GM23338 (cell line): ENCODE measurements around the gene DIP2B. TPM values are rescaled to one million over a fixed set of nuclear protein-coding genes. Genes with fewer than 3 reads are reported as not detected.

Experiments
- ATAC-seq: fragments of 200-7000 bp; cut with Tn5 transposase; 3 replicates; pipeline ENCODE4 v1.9.1; 2020
- DNase-seq: peaks from one replicate; pipeline ENCODE4 v3.0.0-alpha.2; 2015; ENCODE audit warnings: low spot score
- H2AFZ ChIP-seq: fragments of 200-600 bp; sonication (generic); 2 replicates; pipeline ENCODE4 v1.8.0; 2016; ENCODE audit warnings: antibody characterized with exemption, mild to moderate bottlenecking, moderate library complexity
- H3F3A ChIP-seq: fragments of 200-600 bp; sonication (generic); replicated peaks from 2 replicates; pipeline ENCODE4 v1.8.0; 2017; ENCODE audit warnings: antibody characterized with exemption, mixed run types, low read depth
- H3K27ac ChIP-seq: fragments of 200-600 bp; sonication (generic); 2 replicates; pipeline ENCODE4 v1.6.1; 2016; ENCODE audit warnings: low read depth
- H3K27me3 ChIP-seq: fragments of 200-600 bp; sonication (generic); 2 replicates; pipeline ENCODE4 v1.8.0; 2016; ENCODE audit warnings: mild to moderate bottlenecking, mixed run types, moderate library complexity; ENCODE audit not compliant: insufficient read depth
- H3K36me3 ChIP-seq: fragments of 200-600 bp; sonication (generic); 2 replicates; pipeline ENCODE4 v1.8.0; 2016; ENCODE audit warnings: mild to moderate bottlenecking; ENCODE audit not compliant: insufficient read depth
- H3K4me1 ChIP-seq: fragments of 200-600 bp; sonication (generic); 2 replicates; pipeline ENCODE4 v1.8.0; 2016; ENCODE audit warnings: mild to moderate bottlenecking, moderate library complexity; ENCODE audit not compliant: insufficient read depth
- H3K4me2 ChIP-seq: fragments of 200-600 bp; sonication (generic); 2 replicates; pipeline ENCODE4 v1.7.1; 2017; ENCODE audit warnings: mixed run types
- H3K4me3 ChIP-seq: fragments of 200-600 bp; sonication (generic); 2 replicates; pipeline ENCODE4 v1.6.1; 2016; ENCODE audit warnings: mixed run types
- H3K79me2 ChIP-seq: fragments of 200-600 bp; sonication (generic); replicated peaks from 2 replicates; pipeline ENCODE4 v1.8.0; 2017; ENCODE audit warnings: mild to moderate bottlenecking; ENCODE audit not compliant: insufficient read depth
- H3K9me2 ChIP-seq: fragments of 200-600 bp; sonication (generic); 2 replicates; pipeline ENCODE4 v1.8.0; 2017; ENCODE audit not compliant: insufficient read depth
- H4K20me1 ChIP-seq: fragments of 200-600 bp; sonication (generic); replicated peaks from 2 replicates; pipeline ENCODE4 v1.8.0; 2017; ENCODE audit warnings: mild to moderate bottlenecking; ENCODE audit not compliant: insufficient read depth
- H3K27ac Mint-ChIP-seq: 2 replicates; pipeline ENCODE4 v1.8.0; 2020; ENCODE audit warnings: inconsistent platforms, mild to moderate bottlenecking, moderate library complexity, mixed read lengths
- H3K27me3 Mint-ChIP-seq: 3 replicates; pipeline ENCODE4 v1.8.0; 2022; ENCODE audit warnings: low read depth, mild to moderate bottlenecking, moderate library complexity, mixed read lengths, inconsistent platforms; ENCODE audit not compliant: insufficient read depth, poor library complexity
- H3K36me3 Mint-ChIP-seq: 3 replicates; pipeline ENCODE4 v1.8.0; 2021; ENCODE audit warnings: low read depth, mild to moderate bottlenecking, inconsistent platforms, moderate library complexity, mixed read lengths
- H3K4me1 Mint-ChIP-seq: 3 replicates; pipeline ENCODE4 v1.8.0; 2020; ENCODE audit warnings: mild to moderate bottlenecking, inconsistent platforms, mixed read lengths
- H3K4me3 Mint-ChIP-seq: 3 replicates; pipeline ENCODE4 v1.8.0; 2021; ENCODE audit warnings: moderate library complexity, mild to moderate bottlenecking, inconsistent platforms, mixed read lengths
- H3K9me3 Mint-ChIP-seq: 3 replicates; pipeline ENCODE4 v1.8.0; 2020; ENCODE audit warnings: moderate library complexity, mild to moderate bottlenecking, inconsistent platforms, mixed read lengths
- CREB1 ChIP-seq: fragments of 250-450 bp; sonication (Bioruptor Pico); IDR thresholded peaks from 2 replicates; pipeline ENCODE4 v1.5.0; 2020; ENCODE audit warnings: low read depth, mild to moderate bottlenecking, moderate library complexity
- EZH2 ChIP-seq: fragments of 200-600 bp; sonication (generic); IDR thresholded peaks from one replicate; pipeline ENCODE4 v1.8.0; 2017; ENCODE audit warnings: antibody characterized with exemption, mild to moderate bottlenecking, low read depth; ENCODE audit not compliant: unreplicated experiment
- EZH2phosphoT487 ChIP-seq: fragments of 200-600 bp; sonication (generic); IDR thresholded peaks from one replicate; pipeline ENCODE4 v1.8.1; 2018; ENCODE audit warnings: antibody characterized with exemption; ENCODE audit not compliant: unreplicated experiment
- JUNB ChIP-seq: IDR thresholded peaks from one replicate; pipeline ENCODE4 v1.6.1; 2016; ENCODE audit warnings: antibody characterized with exemption; ENCODE audit not compliant: unreplicated experiment
- NANOG ChIP-seq: IDR thresholded peaks from 2 replicates; pipeline ENCODE4 v1.6.1; 2016; ENCODE audit warnings: antibody characterized with exemption, borderline replicate concordance
- POLR2AphosphoS5 ChIP-seq: IDR thresholded peaks from 2 replicates; pipeline ENCODE4 v1.6.1; 2016; ENCODE audit warnings: antibody characterized with exemption, low read depth
- STAT1 ChIP-seq: IDR thresholded peaks from one replicate; pipeline ENCODE4 v1.6.1; 2016; ENCODE audit warnings: antibody characterized with exemption; ENCODE audit not compliant: unreplicated experiment
- ZNF114 ChIP-seq: fragments of 250-450 bp; sonication (Bioruptor Pico); IDR thresholded peaks from 2 replicates; pipeline ENCODE4 v1.5.0; 2020; ENCODE audit warnings: mild to moderate bottlenecking, moderate library complexity
- ZNF331 ChIP-seq: fragments of 250-450 bp; sonication (Bioruptor Pico); IDR thresholded peaks from 2 replicates; pipeline ENCODE4 v1.5.0; 2020; ENCODE audit warnings: low read depth, mild to moderate bottlenecking, moderate library complexity
- polyA plus RNA-seq: library from polyadenylated mRNA; unstranded; fragments of >200 nt; fragmentation: Nextera tagmentation; extraction: Ambion mirVana; gene quantifications from 2 replicates; pipeline ENCODE4 v1.2.1, GENCODE V29; 2016
- total RNA-seq: library from RNA; depleted of rRNA; stranded (reverse); fragments of >200 nt; shearing (Covaris generic); gene quantifications from 2 replicates; pipeline ENCODE4 v1.2.3, GENCODE V29; 2014
- TF ChIP-seq, protein P1 (sequence below): IDR thresholded peaks from one replicate; pipeline ENCODE4 v1.6.1; 2018; ENCODE audit warnings: antibody characterized with exemption; ENCODE audit not compliant: unreplicated experiment
- TF ChIP-seq, protein P2 (sequence below): fragments of 250-450 bp; sonication (Bioruptor Pico); IDR thresholded peaks from 2 replicates; pipeline ENCODE4 v1.5.0; 2020; ENCODE audit warnings: mild to moderate bottlenecking, moderate library complexity
- TF ChIP-seq, protein P3 (sequence below), 2 experiments: fragments of 200-600 bp in 1 of 2; sonication (generic) in 1 of 2; conservative IDR thresholded peaks; 2 replicates each; pipeline versions ENCODE4 v1.5.1 to v1.6.1; 2016 to 2017; ENCODE audit warnings: antibody characterized with exemption in 2 of 2, low read depth in 2 of 2, mild to moderate bottlenecking in 2 of 2, moderate library complexity in 1 of 2
- TF ChIP-seq, protein P4 (sequence below): IDR thresholded peaks from 2 replicates; pipeline ENCODE4 v1.6.1; 2016; ENCODE audit warnings: antibody characterized with exemption

DIP2B gene
- total and polyA plus RNA-seq, 2 experiments from 2014 or later: 8.0 to 36.4 TPM

DNA sequence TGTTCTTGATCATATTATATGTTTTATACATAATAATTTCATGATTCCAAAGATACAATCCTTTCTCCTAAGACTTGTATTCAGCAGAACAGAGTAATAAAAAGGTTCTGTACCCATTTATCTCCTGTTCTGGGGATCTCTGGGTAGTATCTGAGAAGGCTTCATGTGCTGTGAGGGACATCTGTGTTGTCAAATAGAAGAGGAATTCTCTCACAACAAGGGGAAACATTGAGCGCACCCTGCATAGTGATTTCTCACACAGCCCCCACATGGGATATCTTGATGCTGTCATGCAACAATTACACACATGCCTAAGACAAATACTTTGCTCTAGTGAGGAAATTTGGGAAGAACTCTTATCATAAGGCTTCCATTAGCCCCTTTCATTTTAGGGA is 157.3 kb downstream of the DIP2B start:
- DNase-seq (no peak), ATAC-seq (no peak)
- Histone ChIP-seq H3K4me3 (no peak overlapping the region), H3K27me3 (no peaks in the 10 kb centered on the region), H3F3A (no peaks in the 10 kb centered on the region), H3K4me2 (no peak overlapping the region), H3K36me3 (no peaks in the 10 kb centered on the region), H2AFZ (no peak overlapping the region), H4K20me1 (no peaks in the 10 kb centered on the region), H3K27ac (no peak overlapping the region), H3K79me2 (no peaks in the 10 kb centered on the region), H3K4me1 (no peaks in the 10 kb centered on the region), H3K9me2 (no peaks in the 10 kb centered on the region)
- Mint-ChIP-seq H3K4me1 (peaks cover 4% of the 10 kb centered on the region; the same call in 2 of the 3 replicates), H3K27me3 (peaks cover 2% of the 10 kb centered on the region), H3K36me3 (no peaks in the 10 kb centered on the region), H3K9me3 (no peaks in the 10 kb centered on the region; the same call in 2 of the 3 replicates), H3K4me3 (no peak overlapping the region), H3K27ac (no peak overlapping the region)
- TF ChIP-seq EZH2phosphoT487 (no peak), CREB1 (CRISPR knock-in tag) (no peak), STAT1 (no peak), EZH2 (no peak), NANOG (no peak), ZNF114 (CRISPR knock-in tag) (no peak), POLR2AphosphoS5 (no peak), JUNB (no peak), ZNF331 (CRISPR knock-in tag) (no peak)
- TF ChIP-seq, protein P1, sequence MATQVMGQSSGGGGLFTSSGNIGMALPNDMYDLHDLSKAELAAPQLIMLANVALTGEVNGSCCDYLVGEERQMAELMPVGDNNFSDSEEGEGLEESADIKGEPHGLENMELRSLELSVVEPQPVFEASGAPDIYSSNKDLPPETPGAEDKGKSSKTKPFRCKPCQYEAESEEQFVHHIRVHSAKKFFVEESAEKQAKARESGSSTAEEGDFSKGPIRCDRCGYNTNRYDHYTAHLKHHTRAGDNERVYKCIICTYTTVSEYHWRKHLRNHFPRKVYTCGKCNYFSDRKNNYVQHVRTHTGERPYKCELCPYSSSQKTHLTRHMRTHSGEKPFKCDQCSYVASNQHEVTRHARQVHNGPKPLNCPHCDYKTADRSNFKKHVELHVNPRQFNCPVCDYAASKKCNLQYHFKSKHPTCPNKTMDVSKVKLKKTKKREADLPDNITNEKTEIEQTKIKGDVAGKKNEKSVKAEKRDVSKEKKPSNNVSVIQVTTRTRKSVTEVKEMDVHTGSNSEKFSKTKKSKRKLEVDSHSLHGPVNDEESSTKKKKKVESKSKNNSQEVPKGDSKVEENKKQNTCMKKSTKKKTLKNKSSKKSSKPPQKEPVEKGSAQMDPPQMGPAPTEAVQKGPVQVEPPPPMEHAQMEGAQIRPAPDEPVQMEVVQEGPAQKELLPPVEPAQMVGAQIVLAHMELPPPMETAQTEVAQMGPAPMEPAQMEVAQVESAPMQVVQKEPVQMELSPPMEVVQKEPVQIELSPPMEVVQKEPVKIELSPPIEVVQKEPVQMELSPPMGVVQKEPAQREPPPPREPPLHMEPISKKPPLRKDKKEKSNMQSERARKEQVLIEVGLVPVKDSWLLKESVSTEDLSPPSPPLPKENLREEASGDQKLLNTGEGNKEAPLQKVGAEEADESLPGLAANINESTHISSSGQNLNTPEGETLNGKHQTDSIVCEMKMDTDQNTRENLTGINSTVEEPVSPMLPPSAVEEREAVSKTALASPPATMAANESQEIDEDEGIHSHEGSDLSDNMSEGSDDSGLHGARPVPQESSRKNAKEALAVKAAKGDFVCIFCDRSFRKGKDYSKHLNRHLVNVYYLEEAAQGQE: no peak
- TF ChIP-seq, protein P2, sequence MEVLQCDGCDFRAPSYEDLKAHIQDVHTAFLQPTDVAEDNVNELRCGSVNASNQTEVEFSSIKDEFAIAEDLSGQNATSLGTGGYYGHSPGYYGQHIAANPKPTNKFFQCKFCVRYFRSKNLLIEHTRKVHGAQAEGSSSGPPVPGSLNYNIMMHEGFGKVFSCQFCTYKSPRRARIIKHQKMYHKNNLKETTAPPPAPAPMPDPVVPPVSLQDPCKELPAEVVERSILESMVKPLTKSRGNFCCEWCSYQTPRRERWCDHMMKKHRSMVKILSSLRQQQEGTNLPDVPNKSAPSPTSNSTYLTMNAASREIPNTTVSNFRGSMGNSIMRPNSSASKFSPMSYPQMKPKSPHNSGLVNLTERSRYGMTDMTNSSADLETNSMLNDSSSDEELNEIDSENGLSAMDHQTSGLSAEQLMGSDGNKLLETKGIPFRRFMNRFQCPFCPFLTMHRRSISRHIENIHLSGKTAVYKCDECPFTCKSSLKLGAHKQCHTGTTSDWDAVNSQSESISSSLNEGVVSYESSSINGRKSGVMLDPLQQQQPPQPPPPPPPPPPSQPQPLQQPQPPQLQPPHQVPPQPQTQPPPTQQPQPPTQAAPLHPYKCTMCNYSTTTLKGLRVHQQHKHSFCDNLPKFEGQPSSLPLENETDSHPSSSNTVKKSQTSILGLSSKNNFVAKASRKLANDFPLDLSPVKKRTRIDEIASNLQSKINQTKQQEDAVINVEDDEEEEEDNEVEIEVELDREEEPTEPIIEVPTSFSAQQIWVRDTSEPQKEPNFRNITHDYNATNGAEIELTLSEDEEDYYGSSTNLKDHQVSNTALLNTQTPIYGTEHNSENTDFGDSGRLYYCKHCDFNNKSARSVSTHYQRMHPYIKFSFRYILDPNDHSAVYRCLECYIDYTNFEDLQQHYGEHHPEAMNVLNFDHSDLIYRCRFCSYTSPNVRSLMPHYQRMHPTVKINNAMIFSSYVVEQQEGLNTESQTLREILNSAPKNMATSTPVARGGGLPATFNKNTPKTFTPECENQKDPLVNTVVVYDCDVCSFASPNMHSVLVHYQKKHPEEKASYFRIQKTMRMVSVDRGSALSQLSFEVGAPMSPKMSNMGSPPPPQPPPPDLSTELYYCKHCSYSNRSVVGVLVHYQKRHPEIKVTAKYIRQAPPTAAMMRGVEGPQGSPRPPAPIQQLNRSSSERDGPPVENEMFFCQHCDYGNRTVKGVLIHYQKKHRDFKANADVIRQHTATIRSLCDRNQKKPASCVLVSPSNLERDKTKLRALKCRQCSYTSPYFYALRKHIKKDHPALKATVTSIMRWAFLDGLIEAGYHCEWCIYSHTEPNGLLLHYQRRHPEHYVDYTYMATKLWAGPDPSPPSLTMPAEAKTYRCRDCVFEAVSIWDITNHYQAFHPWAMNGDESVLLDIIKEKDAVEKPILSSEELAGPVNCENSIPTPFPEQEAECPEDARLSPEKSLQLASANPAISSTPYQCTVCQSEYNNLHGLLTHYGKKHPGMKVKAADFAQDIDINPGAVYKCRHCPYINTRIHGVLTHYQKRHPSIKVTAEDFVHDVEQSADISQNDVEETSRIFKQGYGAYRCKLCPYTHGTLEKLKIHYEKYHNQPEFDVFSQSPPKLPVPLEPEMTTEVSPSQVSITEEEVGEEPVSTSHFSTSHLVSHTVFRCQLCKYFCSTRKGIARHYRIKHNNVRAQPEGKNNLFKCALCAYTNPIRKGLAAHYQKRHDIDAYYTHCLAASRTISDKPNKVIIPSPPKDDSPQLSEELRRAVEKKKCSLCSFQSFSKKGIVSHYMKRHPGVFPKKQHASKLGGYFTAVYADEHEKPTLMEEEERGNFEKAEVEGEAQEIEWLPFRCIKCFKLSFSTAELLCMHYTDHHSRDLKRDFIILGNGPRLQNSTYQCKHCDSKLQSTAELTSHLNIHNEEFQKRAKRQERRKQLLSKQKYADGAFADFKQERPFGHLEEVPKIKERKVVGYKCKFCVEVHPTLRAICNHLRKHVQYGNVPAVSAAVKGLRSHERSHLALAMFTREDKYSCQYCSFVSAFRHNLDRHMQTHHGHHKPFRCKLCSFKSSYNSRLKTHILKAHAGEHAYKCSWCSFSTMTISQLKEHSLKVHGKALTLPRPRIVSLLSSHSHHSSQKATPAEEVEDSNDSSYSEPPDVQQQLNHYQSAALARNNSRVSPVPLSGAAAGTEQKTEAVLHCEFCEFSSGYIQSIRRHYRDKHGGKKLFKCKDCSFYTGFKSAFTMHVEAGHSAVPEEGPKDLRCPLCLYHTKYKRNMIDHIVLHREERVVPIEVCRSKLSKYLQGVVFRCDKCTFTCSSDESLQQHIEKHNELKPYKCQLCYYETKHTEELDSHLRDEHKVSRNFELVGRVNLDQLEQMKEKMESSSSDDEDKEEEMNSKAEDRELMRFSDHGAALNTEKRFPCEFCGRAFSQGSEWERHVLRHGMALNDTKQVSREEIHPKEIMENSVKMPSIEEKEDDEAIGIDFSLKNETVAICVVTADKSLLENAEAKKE (CRISPR knock-in tag): no peak
- TF ChIP-seq, protein P3, sequence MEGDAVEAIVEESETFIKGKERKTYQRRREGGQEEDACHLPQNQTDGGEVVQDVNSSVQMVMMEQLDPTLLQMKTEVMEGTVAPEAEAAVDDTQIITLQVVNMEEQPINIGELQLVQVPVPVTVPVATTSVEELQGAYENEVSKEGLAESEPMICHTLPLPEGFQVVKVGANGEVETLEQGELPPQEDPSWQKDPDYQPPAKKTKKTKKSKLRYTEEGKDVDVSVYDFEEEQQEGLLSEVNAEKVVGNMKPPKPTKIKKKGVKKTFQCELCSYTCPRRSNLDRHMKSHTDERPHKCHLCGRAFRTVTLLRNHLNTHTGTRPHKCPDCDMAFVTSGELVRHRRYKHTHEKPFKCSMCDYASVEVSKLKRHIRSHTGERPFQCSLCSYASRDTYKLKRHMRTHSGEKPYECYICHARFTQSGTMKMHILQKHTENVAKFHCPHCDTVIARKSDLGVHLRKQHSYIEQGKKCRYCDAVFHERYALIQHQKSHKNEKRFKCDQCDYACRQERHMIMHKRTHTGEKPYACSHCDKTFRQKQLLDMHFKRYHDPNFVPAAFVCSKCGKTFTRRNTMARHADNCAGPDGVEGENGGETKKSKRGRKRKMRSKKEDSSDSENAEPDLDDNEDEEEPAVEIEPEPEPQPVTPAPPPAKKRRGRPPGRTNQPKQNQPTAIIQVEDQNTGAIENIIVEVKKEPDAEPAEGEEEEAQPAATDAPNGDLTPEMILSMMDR (conservative IDR thresholded peaks at IDR 0.05; ENCODE audit: low read depth in 2 of 2): no peak
- TF ChIP-seq, protein P4, sequence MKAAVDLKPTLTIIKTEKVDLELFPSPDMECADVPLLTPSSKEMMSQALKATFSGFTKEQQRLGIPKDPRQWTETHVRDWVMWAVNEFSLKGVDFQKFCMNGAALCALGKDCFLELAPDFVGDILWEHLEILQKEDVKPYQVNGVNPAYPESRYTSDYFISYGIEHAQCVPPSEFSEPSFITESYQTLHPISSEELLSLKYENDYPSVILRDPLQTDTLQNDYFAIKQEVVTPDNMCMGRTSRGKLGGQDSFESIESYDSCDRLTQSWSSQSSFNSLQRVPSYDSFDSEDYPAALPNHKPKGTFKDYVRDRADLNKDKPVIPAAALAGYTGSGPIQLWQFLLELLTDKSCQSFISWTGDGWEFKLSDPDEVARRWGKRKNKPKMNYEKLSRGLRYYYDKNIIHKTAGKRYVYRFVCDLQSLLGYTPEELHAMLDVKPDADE: no peak
